NCI-H1417 (cell line): ENCODE measurements around the gene IPPK.
"Not testable (repeated sequence)": the region's sequence is repeated elsewhere in the genome, so short reads cannot be mapped to it uniquely, and the experiment has no call there.

Source experiments
- DNase-seq, 3 experiments: peaks; one replicate each; lab custom pipeline; 2025; lab: John Stamatoyannopoulos, UW

The IPPK gene

GRCh38 chr9:92595930-92596329 lies 74.0 kb downstream of the IPPK start:
- no peak for DNase-seq

GRCh38 chr9:92595075-92595474 lies 74.9 kb downstream of the IPPK start:
- not testable (repeated sequence) for DNase-seq

- no peak for DNase-seq
Measured at GRCh38 chr9:92592946-92593861, 76.7 kb downstream of the IPPK start.

GRCh38 chr9:92592537-92592936 lies 77.4 kb downstream of the IPPK start:
- DNase-seq: no peak

GRCh38 chr9:92590377-92590776 lies 79.6 kb downstream of the IPPK start:
- DNase-seq: no peak

- DNase-seq: no peak
Measured at GRCh38 chr9:92589923-92590322, 80.0 kb downstream of the IPPK start.

GRCh38 chr9:92576175-92576574 lies 93.8 kb downstream of the IPPK start:
- DNase-seq: no peak

GRCh38 chr9:92573612-92574011 lies 96.3 kb downstream of the IPPK start:
- not testable (repeated sequence) for DNase-seq

- not testable (repeated sequence) for DNase-seq
Measured at GRCh38 chr9:92571871-92572270, 98.1 kb downstream of the IPPK start.

GRCh38 chr9:92564982-92565381 lies 104.9 kb downstream of the IPPK start:
- no peak for DNase-seq

GRCh38 chr9:92564504-92564903 lies 105.4 kb downstream of the IPPK start:
- DNase-seq: no peak
